Activated CD4-positive, alpha-beta T cell treated with anti-CD3 and anti-CD28 coated beads, Interleukin-2, Interleukin-6, amounts not matched to agents 100 ng/mL and 50 ng/mL, durations not matched to agents 16 hours and 8 hours (primary cell): Measurements from ENCODE around the gene KCNMB1.
A peak's percentile ranks its signal among the peaks of the same experiment; 100 is the strongest.

ENCODE experiments used
- DNase-seq: peaks from one replicate; pipeline ENCODE4 v3.0.0-alpha.2; 2020

KCNMB1 gene, protein sequence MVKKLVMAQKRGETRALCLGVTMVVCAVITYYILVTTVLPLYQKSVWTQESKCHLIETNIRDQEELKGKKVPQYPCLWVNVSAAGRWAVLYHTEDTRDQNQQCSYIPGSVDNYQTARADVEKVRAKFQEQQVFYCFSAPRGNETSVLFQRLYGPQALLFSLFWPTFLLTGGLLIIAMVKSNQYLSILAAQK

DNA sequence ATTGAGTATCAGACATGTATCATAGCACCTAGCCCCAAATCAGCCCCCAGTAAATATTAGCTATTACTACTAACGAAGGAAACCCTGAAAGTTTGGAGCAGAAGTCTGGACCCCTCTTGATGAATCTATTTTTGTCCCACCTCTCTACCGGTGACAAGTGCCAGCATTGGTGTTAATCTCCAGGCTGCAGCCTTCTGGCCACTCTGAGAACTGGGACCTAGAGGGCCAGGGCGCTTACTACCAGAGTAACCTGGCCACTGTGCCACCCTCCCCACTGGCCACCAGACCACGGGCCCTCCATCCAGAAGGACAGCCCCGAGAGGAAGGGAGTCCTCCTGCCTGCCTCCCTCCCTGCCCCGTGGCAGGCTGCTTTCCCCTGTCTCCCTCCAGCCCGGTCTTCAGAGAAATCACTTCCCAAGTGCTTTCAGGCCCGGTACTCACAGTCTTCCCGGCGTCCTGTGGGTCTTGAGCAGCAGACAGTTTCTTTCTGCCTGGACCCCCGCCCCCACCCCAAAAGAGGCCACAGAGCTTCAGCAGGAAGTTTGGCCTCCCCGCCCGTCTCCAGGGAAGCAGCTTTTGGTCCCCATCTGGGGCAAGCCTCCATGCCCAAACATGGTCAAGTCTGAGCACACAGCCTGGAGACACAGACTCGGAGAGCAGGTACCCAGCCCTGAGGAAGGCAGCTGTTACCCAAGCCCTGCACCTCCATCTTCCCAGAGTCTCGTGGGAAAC lies at the start of gene KCNMB1:
KCNMB1 (minus strand) TSS at position 550 of the 732 bp plus-strand sequence. CDS start 3,920 bp downstream, outside the sequence.
- DNase-seq = no peak

- no peak for DNase-seq
Observed at GRCh38 chr5:170438581-170438980, 49.4 kb upstream of the KCNMB1 start.

DNA sequence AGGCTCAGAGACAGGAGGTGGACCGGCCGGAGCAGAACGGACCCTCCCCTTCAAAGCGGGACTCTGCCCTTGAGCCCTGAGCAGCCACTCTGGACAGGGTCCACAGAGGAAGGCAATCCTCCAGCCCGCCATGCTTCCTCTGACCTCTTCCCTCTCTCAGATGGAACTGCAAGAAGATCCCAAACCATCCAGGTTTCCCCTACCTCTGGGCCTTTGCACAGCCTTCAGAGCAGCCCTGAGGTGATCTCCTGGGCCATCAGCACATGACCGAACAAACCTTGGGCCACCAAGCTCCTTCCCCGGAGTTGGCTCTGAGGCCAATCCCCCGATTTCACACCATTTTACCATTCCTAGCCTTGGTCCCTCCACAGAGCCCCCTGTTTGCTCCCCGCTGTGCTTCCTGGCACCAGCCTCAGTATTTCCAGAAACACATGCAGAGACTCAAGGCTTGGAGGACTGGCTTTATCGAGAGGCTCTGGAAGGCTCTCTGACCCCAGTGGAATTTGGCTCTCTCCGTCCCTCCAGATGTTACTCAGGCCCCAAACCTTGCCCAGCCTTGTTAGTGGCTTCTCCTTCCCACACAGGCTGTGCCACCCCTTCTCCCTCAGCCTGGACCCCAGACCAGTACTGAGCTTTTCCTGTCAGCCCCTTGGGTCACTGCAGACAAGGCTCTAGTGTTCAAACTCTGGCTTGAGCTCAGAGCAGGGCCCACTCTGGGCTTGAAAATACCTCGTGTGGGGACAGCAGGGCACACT lies 48.6 kb upstream of the KCNMB1 start:
- DNase-seq = no peak

GRCh38 chr5:170436335-170436734 lies 47.2 kb upstream of the KCNMB1 start:
- DNase-seq = no peak

GRCh38 chr5:170434966-170435605 lies 45.9 kb upstream of the KCNMB1 start:
- DNase-seq = peak; percentile 71

DNA sequence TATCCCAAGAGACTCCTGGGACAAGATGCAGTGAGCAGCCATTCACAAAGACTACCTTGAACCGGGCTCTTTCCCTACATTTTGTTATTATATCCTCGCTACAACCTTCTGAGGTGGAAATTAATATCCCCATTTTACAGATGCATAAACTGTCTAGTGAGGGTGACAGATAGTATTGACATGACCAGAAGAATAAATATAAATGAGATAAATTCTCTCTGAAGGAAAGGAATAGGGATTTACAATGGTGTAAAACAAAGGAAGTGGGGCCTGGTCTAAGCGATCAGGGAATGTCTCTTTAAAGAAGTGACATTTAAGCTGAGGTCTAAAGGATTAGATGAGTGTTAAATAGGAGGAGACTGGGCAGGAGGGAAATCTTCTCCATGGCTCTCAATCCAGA lies 43.5 kb upstream of the KCNMB1 start:
- DNase-seq = no peak

DNA sequence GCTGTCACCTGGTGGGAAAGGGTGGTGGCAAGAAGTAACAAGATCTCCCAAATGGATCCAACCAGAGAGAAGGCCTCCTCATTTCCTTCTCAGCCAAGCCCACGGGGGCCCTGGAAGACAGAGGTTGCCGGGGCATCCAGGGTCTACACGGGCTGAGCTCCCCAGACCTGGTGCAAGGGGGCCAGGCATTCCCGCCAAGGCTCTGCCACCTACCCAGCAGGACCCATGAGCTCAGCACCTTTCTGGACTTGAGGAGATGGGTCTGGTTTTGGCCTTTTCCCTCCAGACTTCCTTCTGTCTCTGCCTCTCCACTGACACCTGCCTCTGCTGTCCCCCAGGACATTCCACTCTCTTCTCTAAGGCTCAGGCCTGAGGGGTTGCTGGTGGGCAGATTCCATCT lies 42.4 kb upstream of the KCNMB1 start:
- DNase-seq = no peak

GRCh38 chr5:170430866-170431437 lies 41.8 kb upstream of the KCNMB1 start:
- no peak for DNase-seq

DNA sequence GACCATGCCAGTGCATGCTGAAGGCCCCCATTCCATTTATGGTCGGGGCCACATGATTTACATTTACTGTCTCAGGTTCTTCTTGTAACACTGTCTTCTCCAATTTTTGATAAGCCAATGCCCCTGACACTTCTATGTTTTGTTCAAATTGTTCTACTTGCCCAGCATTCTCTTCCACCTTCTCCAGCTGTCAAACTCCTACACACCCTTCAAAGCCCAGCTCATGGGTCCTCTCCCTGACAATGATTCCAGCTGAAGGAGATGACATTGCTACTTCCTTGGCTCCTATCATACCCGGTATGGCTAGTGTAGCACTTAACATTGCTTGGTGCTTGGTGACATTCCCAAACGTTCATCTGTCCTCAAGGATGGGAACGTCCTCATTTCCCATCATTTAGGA lies 41.1 kb upstream of the KCNMB1 start:
- DNase-seq = no peak

- DNase-seq = no peak
Observed at GRCh38 chr5:170429014-170429413, 39.8 kb upstream of the KCNMB1 start.

DNA sequence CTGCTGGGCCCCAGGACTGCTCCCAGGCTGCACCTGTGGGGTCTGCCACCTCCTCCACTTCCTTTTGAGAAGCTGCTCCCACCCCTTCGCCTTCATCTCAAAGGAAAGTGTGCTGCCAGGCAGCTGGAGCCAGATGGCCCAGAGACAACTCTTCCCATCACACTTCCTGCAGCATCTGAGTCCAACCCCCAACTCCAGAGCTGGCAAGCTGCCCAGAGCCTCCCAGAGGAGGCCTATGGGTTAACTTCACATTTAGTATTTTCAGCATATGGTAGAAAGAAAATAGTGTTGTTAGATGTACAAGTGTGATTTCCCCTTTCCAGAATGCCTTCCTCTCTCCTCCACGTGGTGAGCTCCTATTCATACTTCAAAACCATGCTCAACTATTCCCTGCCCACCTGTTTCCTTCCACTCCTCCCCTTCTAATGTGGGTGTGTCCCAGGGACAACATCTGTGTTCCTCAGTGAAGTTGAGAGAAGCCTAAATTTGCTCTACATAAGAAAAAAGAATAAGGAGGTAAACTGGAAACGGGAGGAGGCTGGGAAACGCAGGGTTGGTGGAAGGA lies 38.6 kb upstream of the KCNMB1 start:
- no peak for DNase-seq

- DNase-seq = no peak
Observed at GRCh38 chr5:170426786-170427185, 37.6 kb upstream of the KCNMB1 start.

GRCh38 chr5:170426149-170426767 lies 37.1 kb upstream of the KCNMB1 start:
- DNase-seq = peak; percentile 37

DNA sequence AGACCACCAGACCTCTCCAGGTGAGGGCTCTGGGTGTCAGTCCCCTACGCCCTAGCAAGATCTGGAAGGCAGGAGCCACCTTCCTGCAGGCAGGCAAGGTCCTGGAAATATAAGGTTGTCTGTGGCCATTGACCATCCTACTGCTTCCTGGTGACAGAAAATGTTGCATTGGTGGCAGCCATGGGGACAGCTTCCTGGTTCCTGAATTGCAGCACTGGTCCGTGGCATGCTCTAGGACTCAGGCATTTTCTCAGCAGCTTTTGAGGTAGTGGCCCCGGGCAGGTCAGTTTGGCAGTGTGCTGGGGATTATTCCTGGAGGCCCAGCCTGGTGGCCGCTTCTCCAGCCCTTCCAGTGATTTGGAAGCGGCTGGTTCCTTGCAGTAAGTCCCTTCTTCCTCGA lies 36.6 kb upstream of the KCNMB1 start:
- DNase-seq = no peak

DNA sequence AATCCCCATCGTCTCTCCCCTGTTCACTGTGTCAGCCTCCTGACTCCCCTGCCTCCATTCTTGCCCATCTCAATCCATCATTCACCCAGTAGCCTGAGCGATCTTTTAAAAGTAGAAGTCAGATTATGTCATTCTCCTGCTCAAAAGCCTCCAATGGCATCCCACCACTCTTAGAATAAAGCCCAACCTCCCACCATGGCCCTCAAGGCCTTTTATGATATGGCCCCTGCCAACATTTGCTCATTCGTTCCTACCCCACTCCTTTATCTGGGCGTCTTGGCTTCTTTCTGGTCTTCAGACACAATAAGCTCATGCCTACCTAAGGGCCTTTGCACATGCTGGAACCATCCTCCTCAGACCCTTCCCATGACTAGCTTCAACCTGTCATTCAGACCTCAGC lies 35.5 kb upstream of the KCNMB1 start:
- no peak for DNase-seq

GRCh38 chr5:170423692-170424091 lies 34.5 kb upstream of the KCNMB1 start:
- no peak for DNase-seq

DNA sequence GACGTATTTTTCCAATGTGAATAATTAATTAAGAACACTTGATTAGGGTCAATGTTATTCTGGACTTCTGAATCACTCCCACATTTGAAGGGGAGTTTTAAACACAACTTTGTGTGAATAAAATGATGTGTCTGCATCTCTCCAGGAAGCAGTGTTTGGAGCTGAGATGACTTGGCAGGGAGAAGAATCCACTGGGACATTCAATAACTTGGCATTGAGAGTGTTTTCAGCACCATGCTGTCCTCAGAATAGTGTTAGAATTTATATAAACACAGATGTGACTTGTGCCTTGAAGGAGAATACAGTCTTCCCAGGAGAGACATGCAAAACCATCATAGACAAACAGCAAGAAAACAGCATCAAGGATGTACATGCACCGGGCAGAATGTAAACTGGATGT lies 32.7 kb upstream of the KCNMB1 start:
- DNase-seq = no peak

GRCh38 chr5:170420806-170421412 lies 31.7 kb upstream of the KCNMB1 start:
- DNase-seq = peak; percentile 67

GRCh38 chr5:170419643-170420042 lies 30.5 kb upstream of the KCNMB1 start:
- DNase-seq = no peak

DNA sequence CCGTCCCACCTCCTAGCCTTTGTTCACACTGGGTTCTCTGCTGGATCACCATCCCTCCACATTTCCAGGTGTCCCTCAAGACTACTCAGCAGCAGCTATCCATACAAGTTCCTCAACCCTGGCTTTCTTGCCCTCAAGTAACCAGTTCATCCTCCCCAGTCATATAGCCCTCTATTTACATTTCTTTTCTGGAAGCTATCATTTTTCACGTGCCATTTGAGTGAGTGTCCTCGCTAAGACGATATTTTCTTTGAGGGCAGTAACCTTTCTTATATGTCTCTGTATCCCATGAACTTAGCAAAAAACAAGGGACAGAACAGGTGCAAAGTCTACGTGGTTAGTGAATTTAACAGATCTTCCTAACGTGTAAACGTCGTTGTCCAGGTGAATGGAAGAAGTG lies 29.6 kb upstream of the KCNMB1 start:
- no peak for DNase-seq

DNA sequence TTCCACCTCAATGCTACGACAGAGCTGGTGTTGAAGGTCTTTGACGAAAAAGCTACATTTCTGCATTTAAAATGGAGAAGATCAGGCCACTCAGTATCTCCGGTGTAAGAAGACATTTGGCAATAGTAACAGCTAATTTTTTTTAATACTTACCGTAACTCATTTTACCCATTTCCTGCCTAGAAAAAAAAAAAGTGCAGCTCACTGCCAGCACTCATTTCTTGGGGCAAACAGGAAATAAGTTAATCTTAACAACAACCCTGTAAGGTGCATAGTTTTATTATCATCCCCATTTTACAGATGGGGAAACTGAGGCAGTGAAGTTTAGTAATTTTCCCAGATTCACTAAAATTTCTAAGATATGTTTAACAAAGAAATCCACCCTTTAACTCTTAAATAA lies 27.4 kb upstream of the KCNMB1 start:
- DNase-seq = no peak

- DNase-seq = no peak
Observed at GRCh38 chr5:170414786-170415185, 25.6 kb upstream of the KCNMB1 start.
